GM18861 (cell line): ENCODE data around the gene CCDC141.

ENCODE experiments used
- ATAC-seq: cut with Tn5 transposase; IDR thresholded peaks from one replicate; pipeline ENCODE4 v1.9.1; 2021; ENCODE audit not compliant: unreplicated experiment

CCDC141 gene

DNA sequence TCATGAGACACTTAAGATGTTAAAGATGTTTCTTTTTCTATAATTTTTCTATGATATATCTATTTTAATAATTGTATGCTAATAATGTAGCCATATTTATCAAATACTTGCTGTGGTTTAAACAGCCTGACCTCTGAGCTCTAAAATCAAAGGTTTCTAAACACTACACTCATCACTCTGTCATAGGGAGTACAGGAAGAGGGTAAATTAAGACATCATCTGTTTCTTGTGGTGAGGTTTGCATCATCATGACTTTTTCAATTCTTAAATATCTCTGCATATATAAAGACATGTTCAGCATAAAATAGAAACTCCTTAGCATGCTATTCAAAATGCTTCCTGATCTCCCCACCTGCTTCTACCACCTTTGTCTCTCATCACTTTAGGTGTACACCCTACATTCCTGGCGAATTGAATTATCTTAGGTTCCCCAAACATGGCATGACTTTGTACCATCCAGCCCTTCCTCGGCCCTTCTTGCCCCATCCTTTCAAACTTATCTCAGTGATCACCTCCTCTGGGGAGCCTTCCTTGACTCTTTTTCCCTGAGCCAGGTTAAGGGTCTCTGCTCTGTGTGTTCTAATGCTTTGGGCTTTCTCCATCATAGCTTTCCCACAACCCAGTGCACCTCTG, 137.4 kb downstream of the CCDC141 start:
- no peak for ATAC-seq

GRCh38 chr2:178911039-178911438, 138.9 kb downstream of the CCDC141 start:
- no peak for ATAC-seq

DNA sequence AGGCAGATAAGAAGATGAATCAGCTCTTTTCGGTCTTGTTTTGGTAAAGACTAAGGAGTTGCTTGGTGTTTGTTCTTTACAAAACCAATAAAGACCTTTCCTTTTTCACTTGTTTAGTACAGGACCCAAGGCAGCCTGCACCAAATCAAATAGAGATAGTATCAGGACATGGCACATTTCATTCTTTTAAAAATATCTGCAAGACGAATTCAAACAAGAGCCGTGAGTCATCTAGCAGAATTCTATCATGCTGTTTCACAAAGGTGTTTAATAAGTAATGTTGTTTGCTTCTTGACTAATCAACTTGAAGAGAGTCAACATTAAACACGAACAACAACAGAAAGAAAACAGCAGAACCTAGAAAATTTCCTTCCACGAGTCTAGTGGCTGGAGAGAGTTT, 139.9 kb downstream of the CCDC141 start:
- no peak for ATAC-seq

DNA sequence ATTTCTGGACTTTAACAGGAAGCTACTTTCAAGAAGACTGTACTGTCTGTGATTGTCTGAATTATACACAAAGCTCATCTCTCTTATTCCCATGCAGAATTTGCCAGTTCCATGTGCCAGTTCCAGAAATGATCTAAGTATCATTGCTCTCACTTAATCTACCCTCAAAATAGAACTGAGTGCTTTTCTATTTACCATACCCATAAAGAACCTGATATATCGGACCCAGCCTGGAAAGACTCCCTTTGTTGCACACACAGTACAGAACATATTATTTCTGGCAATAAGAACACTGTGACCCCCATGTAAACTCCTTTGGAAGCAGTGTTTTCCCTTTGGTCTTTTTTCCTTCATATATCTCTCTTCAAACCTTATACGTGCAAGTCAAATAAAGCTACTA, 140.4 kb downstream of the CCDC141 start:
- no peak for ATAC-seq

GRCh38 chr2:178908810-178909209, 141.1 kb downstream of the CCDC141 start:
- no peak for ATAC-seq

- ATAC-seq: no peak
Observed at GRCh38 chr2:178905261-178905660, 144.7 kb downstream of the CCDC141 start.

DNA sequence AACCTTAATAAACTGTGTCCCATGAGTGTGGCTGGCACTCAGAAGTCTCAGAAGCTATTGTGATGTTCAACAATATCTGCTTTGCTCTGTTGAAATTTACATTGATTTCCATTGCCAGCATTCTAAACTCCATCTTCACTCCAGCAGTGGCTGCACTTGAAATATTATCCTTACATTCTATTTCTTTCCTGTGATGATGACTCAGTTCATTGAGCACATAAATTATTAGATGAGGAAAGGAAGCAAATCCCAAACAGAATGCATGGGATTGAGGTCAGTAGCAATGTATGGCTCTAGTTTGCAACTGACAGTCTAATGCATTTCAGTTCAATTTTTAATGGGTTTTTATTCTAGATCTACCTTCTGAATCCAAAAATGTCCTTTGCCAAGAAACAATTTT, 150.3 kb downstream of the CCDC141 start:
- no peak for ATAC-seq

DNA sequence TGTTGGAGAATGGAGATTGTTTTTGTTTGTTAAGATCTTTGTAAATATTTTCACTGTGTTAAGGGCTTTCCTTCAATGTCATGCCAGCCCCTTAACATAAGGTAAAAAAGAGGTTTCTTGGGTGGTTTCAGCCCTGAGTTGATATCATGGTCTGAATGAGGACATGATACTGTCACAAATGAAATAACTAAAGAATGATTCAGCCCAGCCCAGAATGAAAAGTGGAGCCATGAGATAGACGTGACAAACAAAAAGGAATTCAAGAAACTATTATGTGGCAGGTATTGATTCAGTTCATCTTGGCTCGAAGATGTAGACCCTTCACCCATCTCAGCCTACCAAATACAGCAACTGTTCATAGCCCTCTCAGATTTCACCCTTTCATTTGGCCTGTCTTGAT, 154.1 kb downstream of the CCDC141 start:
- no peak for ATAC-seq

DNA sequence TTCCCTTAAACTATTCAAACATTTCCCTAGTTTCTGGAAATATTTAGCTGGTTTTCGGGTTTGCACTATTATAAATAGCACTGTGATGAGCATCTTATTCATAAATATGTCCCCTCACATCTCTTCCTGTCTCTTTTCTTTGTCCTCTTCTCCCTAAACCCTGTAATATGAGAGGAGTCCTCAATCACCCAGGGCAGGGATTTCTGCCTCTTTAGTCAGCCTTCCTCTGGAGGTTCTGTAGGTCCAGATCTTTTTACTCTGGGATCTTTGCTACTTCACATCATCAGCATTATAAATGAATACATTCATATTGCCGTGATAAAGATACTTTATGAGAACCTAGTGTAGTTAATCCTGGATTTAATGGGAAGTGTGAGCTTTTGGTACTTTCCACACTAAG, 154.8 kb downstream of the CCDC141 start:
- no peak for ATAC-seq

DNA sequence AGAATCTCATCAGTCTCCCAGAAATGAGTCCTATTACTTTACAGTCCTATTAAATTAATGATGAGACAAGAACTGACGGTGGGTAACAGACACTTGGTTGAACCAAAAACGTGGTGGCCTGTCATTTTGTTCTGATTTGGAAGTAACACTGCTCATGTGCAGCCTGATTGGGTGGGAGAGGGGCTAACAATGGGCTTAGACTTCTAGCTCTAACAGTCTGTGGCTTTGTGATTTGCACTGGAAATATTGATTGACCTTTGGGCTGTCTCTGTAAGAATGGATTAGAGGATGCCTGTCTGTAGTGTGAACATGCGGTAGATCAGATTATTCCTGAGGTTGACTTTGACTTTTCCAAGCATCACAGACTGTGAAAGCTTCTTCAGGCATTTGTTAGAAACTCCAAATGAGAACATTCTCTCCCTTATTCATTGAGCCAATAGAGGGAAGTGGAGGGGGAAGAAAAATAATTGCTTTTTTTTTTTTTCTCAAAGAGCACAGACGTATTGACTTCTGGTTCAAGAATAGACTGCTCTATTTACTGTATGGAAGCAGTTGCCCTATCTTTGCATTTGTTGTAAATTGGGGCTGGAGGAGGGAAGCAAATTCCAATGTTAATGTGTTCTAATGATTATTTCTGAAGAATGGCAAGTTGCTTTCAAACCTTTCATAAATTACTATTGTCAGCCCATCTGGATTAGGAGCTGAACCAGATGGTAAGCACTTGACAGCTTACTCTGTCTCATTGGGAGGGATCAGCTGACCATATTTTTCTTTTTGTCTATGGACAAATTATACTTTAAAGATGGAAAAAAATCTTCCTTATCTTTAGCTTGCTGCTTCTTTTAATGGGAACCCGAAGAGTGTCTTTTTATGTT, 156.9 kb downstream of the CCDC141 start:
- ATAC-seq: no peak

DNA sequence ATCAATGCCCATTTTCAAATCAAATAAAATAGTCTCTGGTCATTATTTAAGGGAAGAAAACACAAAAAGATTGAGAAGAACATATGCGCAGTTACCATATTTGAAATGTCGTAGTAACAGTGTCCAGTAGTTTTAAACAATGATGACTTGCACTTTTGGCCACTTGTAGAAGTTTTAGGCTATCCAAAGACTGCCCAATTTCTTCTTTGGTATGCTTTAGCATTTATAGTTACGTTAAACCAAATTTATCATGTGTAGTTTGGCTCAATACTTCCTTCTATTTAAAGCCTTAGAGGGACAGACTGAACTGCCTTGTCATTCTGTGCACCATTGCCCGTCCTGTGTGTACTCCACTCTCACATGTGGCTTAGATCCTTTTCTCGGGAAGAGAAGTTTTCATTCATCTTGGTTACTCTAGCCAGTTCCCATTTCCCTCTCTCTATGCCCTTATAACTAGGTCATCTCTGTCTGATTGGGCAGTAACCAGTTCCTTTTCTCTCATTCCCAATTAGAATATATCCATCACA, 157.9 kb downstream of the CCDC141 start:
- ATAC-seq: no peak

GRCh38 chr2:178891265-178891958, 158.5 kb downstream of the CCDC141 start:
- ATAC-seq: peak; percentile 87

DNA sequence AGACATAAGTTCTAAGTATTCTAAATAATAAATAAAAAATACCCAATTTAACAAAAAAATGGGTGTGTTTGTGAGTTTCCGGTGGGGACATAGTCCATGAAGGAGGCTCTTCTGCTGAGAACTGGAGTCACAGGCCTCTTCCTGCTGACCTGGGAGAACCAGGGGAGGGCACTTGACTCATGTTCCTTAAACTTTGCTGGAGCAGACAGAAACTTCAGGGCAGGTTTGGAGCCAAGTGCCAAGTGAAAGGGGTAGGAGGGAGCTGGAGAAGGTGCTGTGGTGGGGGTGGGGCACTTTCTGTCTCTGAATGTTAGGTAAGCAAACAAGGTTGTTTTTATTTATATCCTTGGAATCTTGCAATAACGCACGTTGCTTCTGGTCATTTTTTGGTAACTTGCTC, 163.9 kb downstream of the CCDC141 start:
- no peak for ATAC-seq

DNA sequence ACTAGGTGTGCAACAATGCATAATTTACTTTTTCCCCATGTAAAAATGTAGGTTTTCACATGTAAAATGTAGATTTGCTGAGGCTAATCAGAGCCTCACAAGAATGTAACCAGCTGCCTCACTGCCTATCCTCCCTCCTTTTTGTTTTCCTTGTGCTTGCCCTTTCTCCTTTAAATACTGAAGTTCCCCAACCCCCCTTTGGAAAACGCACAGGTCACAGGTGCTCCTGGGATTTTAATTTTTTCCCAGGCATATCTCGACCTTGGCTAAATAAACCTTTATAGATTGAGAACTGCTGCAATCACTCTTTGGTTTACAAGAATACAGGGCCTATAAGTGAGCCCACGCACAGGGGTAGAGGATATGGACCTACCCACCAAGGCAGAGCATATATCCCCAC, 165.5 kb downstream of the CCDC141 start:
- ATAC-seq: no peak

DNA sequence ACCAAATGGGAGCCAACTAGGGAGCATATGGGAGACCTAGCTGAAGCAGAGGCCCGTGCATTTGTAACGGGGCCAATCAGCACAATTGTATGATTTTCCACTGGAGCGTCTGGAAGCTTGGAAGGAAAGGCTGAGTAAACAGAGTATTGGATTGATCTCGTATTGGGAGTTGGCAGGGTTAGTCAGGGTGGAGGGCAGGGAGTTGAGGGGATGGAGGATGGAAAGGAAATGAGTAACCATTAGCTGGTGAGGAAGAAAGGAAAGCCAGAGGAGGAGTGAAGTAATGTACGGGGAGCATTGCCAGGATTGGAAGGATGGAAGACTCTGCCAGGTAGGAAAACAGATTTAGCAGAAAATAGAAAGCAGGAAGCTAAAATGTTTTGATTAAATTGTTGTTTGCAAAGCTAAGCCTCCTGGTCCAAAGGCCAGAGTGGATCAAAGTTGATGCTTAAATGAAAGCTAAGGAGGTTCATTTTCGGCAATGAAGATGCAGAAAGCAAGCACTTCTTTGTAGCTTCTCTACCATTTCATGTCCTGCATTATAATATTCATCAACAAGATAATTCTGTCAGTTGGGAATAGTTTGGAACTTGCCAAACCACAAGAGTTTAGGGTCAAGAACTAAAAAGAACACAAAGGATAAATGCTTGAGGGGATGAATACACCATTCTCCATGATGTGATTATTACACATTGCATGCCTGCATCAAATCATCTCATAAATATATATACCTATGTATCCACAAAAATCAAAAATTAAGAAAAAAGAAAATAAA, 167.1 kb downstream of the CCDC141 start:
- ATAC-seq: no peak

GRCh38 chr2:178881075-178881474, 168.9 kb downstream of the CCDC141 start:
- ATAC-seq: no peak

DNA sequence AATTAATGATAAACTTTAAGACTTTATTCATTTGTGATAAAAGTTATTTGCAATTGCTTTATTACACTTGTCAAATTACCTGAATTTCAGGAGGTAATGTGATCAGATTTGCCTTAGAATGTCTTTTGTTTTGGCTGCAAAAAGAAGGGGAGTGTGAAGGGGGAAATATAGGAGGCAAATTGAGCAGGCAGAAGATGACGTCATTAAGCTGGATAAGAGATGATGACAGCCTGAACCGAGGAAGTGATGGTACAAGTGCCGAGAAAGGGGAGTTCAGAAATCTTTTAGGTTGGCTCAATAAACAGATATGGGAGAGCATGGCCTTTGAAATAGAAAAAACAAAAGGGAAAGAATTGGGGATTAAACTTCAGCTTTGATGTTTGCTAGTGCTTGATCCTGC, 169.7 kb downstream of the CCDC141 start:
- ATAC-seq: no peak

DNA sequence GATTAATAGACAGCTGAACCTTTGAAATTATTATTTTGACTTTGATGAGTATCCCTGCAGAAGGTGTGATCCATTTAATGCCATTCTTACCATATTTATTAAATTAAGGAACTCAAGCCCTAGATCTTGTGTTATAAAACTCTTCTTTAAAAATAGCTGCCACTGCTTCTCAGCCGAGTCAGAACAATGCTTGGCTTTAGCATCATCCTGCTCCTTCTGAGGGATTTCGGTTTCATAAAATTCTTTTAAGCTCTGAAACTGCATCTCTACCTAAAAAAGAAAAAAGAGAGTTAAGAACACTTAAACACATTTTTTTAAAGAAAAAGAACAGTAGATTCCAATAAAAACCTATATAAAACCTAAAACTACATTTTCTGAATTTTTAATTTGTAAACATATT, 172.1 kb downstream of the CCDC141 start:
- ATAC-seq: no peak

GRCh38 chr2:178874529-178875240, 175.3 kb downstream of the CCDC141 start:
- ATAC-seq: no peak

GRCh38 chr2:178873912-178874311, 176.0 kb downstream of the CCDC141 start:
- no peak for ATAC-seq
